Fibroblast of skin of right biceps (primary cell): ENCODE results near the gene SLC25A6.
"Not testable (repeated sequence)": the region's sequence is repeated elsewhere in the genome, so short reads cannot be mapped to it uniquely, and the experiment has no call there.

Source experiments
- DNase-seq: peaks from one replicate; pipeline ENCODE4 v3.0.0-alpha.2; 2013

The SLC25A6 gene

DNA sequence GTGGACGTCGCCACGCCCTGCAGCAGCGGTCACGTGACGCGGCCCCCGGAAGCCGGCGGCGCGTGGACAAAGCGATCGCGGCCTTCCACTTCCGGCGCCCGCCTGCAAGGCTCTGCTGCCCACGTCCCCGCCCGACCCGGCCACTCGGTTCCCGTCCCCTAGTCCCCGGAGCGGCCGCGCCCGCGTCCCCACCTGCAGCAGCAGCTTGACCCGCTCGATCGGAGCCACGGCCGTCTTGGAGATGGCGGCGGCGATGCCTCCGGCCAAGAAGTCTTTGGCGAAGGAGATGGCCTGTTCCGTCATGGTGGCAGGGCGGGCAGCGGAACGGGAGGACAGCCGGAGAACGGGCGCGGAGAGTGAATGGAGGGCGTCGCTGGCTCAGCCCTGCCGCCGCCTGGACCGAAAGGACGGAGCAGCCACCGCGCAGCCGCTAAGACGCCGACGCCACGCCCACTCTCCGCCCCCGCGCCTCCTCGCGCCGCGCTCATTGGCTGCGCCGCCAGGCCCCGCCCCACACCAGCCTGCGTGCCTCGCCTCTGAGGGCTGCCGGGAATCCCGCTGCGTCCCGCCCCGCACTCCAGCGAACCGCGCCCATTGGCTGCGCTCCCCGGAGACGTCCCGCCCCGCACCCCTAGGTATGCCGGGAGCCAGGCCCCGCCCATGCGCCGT is at the start of gene SLC25A6:
Gene SLC25A6 (minus strand): TSS at position 407 of the 669 bp plus-strand sequence. CDS start 104 bp downstream, at position 303.
- DNase-seq = peak; percentile 98

- no peak for DNase-seq
These were observed 48.6 kb upstream of the SLC25A6 start for GRCh38 chrX:1440506-1440905.

DNA sequence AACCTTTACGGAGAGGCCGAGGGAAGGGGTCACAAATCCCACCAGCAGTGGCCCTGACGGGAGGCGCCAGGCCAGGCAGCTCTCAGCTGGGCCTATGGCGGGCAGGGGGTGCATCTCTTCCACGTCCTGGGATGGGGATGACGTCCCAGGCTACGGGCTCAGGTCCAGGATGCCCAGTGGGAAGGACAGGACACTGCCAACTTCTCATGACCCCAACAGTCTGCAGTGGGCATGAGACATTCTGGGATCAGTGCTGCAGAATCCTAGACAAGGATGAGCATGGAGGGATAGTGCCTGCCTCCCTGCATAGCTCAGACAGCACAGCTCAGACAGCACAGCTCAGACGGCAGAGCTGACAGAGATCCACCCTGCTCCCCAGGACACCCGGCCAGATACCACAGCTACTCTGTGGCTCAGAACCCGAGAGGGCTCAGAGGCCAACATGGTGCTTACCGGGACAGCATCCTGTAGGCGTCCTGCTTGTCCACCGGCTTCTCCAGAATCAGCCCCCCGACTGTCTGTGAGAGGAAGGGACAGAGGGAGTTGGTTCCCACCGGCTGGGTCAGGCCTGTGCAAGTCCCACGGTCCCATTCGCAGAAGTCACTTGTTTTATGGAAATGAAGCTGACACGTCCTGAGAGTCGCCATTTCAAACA is 43.5 kb upstream of the SLC25A6 start:
- DNase-seq = no peak

DNA sequence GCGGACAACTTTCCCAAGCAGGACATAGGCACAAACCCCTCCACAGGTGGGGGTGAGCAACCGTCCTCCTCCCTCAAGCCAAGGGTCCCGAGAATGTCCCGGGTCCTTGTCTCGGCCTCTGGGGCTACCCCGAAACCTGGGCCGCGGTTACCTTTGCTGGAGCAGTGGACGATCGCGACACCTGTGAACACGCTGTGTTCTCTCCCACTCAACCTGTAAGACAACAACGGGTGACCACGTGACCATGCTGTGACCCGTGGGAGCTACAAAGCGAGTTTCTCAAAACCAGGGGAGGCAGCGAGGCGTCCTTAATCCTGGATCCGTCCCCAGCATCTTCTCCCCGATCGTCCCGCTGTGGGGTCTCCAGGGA is 42.9 kb upstream of the SLC25A6 start:
- DNase-seq = no peak

DNA sequence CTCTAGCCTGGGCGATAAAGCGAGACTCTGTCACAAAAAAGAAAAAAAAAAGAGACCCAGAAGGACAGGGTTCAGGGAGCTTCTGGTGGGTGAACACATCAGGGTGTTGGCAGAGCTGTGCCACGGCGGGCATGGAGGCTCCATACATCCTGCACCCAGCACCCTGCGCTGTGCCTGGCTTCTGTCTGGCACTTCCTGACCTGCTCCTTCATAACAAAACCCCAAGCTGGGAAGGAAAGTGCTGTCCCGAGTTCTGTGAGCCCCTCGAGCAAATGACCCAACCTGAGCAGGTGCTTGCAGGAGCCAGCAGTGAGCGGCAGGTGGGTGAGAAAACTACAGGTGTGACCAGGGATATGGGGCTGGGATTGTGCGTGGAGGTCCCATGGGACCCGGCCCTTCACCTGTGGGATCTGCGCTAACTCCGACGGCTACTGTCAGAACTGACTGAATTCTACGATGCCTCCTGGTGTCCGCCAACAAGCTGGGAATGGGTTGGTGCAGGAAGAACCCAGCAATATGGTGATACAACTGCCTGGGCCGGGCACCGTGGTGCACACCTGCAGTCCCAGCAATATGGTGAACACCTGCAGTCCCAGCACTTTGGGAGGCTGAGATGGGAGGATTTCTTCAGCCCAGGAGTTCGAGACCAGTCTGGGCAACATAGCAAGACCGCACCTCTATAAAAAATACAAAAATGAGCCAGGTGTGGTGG is 41.9 kb upstream of the SLC25A6 start:
- no peak for DNase-seq

DNA sequence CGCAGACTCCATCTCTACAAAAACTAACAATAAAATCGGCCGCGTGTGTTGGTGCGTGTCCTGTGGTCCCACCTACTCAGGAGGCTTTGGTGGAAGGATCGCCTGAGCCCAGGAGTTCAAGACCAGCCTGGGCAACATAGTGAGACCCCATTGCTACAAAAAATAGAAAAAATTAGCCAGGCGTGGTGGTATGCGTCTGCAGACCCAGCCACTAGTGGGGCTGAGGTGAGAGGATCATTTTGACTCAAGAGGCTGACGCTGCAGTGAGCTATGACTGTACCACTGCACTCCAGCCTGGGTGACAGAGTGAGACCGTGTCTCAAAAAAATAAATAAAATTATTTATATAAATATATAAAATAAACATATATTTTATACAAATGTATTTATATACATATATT is 38.5 kb upstream of the SLC25A6 start:
- DNase-seq = no peak

- DNase-seq = no peak
These were observed 35.8 kb upstream of the SLC25A6 start for GRCh38 chrX:1427756-1428155.

DNA sequence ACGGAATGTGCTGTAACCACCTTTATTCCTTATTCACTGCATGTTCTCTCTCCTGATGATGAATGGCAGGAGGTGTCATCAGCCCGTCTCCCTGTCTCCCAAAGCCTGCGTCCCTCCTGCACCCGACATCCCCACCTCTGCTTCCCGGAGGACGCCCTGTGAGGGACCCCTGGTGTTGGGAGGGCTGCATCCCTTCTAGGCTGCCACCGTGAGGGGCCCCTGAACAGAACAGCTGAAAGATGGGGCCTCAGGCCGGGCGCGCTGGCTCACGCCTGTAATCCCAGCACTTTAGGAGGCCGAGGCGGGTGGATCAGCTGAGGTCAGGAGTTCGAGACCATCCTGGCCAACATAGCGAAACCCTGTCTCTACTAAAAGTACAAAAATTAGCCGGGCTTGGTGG is 34.4 kb upstream of the SLC25A6 start:
- DNase-seq = not testable (repeated sequence)

GRCh38 chrX:1425381-1425780 is 33.5 kb upstream of the SLC25A6 start:
- no peak for DNase-seq

- no peak for DNase-seq
These were observed 32.4 kb upstream of the SLC25A6 start for GRCh38 chrX:1424147-1424851.

GRCh38 chrX:1423215-1423614 is 31.3 kb upstream of the SLC25A6 start:
- DNase-seq = no peak

DNA sequence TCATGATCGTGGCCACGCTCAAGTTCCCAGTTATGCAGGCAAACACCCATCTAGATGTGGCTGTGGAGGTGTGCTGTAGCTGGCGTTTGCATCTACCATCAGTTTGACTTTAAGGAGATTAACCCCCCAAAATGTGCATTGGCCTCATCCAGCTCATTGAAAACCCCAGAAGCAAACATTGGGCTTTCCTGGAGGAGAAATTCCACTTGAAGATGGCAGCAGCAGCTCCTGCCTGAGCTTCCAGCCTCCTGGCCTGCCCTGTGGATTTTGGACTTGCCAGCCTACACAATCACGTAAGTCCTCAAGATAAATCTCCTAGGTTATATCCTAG is 30.2 kb upstream of the SLC25A6 start:
- DNase-seq = no peak

GRCh38 chrX:1421433-1422134 is 29.7 kb upstream of the SLC25A6 start:
- DNase-seq = no peak

GRCh38 chrX:1420371-1420770 is 28.5 kb upstream of the SLC25A6 start:
- no peak for DNase-seq

GRCh38 chrX:1419545-1420355 is 27.8 kb upstream of the SLC25A6 start:
- DNase-seq = no peak

DNA sequence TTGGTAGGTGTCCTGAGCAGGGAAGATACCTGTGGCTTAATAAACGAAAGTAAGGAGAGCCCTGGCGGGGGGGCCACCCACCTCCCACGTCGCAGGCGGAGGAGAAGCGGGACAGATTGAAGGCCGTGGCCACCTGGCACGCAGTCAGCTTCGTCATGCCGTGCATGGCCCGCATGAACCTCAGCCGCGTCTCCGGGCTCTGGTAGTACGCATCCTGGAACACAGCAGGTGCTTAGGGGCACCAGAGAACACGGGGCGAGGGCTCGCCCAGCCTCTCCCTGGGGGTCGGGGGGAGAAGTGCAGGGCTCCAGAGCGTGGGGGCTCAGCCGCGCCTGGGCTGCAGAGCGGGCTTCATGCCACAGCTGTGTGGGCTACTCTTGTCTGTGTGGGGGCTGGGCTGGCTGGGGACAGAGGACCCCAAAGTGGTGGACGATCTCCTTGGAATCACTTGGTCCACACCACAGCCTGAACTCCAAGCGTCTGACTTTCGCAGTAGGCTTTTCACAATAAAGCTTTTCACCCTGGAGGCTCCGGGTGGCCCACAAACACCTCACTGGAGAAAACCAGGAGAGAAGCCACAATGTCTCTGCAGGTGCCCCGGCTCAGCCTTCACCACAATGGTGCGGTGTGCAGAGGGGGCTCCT is 27.1 kb upstream of the SLC25A6 start:
- DNase-seq = no peak

DNA sequence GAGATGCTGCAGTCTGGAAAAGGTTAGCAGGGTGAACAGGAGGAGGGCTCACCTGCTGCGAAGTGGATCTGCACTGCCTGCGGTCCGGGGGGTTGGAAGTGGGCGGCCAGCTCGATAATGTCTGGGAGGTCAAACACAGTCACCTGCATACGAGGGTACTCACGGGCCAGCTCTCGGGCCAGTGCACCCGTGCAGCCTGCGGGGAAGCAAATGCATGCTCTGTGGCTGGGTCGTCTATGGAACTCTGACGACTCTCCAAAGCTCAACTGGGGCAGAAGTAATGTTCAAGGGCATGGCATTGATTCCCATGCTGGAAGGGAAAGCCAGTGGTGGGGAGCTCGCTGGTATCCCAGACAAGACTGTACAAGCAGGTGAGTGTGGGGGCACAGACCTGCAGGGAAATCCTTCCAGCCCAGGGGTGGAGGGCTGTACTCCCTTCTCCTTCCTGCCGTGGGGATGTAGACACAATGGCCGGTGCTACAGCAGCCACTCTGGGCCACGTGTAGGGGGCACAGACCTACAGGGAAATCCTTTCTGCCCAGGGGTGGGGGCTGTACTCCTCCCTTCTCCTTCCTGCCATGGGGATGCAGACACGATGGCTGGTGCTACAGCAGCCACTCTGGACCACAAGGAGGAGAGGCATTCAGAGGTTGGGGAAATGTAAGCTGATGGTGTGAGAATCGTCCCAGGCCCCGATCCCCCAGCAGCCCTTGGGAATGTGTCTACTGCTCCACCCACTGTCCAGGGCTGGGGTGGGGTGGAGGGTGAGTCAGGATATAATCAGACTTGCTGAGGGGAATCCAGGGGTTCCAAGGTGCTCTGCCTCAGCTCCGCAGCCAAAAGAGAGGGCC is 26.2 kb upstream of the SLC25A6 start:
- DNase-seq = no peak

DNA sequence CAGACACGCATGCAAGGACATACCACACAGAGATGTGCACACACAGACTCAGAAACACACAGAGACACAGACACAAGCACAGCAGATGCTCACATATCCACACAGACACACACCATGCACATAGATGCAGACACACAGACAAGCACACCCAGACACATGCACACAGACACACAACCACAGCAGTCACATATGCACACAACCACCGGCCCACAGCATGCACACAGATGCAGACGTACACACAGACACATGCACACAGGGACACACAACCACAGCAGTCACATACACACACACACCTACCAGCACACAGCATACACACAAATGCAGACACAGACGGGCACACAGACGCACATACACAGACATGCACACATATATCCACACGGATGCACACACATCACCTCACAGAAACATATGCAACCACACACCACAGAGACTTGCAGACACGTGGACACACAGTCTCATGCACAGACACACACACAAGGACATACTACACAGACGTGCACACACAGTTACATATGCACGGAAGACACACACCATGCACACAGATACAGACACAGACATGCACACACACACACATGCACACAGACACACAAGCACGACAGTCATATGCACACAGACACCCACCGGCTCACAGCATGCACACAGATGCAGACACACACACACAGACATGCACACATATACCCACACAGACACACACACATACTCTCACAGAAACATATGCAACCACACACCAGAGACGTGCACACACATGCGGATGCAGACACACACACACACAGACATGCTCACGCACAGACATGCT is 25.2 kb upstream of the SLC25A6 start:
- no peak for DNase-seq

GRCh38 chrX:1416327-1416784 is 24.4 kb upstream of the SLC25A6 start:
- DNase-seq = no peak
